GM20000 (cell line): ENCODE results near the gene PIAS3.
A peak's percentile ranks its signal among the peaks of the same experiment; 100 is the strongest.

ENCODE experiments used
- DNase-seq: peaks from one replicate; pipeline ENCODE4 v3.0.0; 2012; ENCODE audit warnings: low spot score
- TF ChIP-seq, protein P1 (sequence below): IDR thresholded peaks from 2 replicates; pipeline ENCODE4 v1.5.1; 2012; ENCODE audit warnings: mild to moderate bottlenecking, control low read depth; ENCODE audit errors: extremely low read depth, missing control alignments

The PIAS3 gene

DNA sequence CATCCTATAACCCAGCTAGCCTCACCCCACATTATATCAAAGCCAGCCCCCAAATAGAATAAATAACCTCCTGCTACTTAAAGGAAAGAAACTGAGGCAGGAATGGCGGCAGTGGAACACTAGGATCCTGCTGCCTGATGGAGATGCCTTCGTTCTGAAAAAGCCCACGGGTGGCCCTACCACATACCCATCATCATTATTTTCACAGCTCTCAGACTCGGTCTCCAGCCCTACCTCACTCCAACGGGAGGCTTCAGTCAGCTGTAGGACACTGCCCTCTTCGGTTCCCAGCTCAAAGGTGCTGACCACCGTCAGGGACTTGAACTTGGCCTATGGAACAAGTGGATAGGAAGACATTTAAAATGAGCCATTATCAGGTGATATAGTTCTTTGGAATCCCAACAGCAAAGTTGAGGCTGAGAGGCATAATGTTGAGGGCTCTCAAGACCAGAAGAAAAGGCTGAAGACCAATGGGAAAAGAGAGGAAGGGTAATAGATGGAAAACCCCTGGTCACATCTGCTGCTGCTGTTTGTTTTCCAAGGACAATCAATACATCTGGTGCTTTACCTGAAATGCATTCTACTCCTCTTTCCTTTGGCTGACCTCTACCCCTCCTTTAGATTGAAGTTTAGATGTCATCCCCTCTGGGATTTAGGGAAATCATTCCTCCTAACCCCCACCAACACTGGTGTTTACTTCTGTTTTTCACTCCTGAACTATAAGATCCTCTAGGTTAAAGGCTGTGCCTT, 34.6 kb upstream of the PIAS3 start:
- TF ChIP-seq, protein P1, sequence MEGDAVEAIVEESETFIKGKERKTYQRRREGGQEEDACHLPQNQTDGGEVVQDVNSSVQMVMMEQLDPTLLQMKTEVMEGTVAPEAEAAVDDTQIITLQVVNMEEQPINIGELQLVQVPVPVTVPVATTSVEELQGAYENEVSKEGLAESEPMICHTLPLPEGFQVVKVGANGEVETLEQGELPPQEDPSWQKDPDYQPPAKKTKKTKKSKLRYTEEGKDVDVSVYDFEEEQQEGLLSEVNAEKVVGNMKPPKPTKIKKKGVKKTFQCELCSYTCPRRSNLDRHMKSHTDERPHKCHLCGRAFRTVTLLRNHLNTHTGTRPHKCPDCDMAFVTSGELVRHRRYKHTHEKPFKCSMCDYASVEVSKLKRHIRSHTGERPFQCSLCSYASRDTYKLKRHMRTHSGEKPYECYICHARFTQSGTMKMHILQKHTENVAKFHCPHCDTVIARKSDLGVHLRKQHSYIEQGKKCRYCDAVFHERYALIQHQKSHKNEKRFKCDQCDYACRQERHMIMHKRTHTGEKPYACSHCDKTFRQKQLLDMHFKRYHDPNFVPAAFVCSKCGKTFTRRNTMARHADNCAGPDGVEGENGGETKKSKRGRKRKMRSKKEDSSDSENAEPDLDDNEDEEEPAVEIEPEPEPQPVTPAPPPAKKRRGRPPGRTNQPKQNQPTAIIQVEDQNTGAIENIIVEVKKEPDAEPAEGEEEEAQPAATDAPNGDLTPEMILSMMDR = no peak

DNA sequence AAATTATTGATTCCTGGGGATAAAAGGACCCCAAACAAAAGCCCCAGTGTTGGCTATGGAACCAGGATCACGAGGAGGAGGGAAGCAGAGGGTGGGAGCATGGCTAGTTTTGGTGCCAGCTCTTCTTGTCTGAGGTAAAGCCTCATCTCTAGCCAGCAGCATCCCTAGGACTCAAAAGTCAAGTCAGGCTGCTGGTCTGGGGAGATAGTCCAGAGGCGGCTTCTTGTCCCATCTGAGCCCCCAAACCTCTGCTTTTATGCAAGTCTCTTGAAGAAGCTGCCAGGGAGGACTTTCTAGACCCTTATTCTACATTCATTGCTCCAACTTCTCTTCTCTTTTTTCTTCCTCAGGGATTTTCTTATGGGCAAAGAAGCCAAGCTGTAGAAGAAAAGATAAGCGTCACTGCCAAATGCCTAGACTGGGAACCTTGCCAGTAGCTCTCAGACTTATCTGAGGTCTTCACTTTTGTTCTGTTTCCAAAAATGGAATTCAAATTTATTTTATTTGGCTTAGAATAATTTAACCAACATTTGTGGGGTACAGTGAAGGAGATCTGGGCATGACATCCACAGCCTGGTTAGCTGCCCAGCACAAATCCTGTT, 33.7 kb upstream of the PIAS3 start:
- DNase-seq = no peak

More for the DNA sequence above, 34.6 kb upstream of the PIAS3 start:
- no peak for DNase-seq

DNA sequence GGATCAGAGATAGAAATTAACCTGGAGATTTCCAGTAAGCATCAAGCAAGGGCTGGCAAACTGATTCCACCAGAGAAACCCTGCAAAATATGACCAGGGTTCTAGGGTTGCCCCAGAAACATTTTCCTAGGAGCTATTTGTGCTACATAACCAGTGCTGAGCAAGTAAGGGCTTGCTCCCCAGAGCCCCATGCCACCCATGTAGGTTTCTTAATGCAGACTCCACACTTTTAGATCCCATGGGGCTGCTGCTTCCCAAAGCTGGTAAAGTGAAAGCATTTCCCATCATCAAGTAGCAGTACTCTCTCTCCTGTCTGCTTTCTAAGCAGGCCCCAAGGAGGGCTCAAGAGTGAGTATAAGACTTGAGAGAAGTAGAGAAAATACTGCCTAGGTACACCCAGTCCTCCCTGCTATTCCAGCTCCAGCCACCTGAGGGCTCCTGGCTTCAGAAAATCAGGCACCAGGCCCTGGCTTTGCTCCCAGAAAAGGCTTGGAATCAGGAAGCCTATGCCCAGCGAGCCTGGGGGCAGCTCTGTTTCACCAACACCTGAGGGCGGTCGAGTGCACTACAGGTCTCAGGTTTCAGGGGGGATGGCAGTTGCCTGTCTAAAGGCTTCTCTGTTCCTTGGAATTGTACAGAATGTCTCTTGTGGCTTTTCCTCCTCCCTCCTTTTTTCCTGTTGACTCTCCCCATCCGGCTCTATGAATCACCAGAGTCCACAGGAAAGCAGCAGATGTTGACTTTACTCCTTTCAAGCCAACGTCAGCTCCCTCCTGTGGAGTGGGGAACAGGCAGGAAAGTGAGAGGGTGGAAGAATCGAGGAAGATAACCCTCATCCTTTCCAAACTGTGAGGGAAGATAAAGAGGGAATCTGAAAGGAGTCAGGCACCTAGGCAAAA, 33.0 kb upstream of the PIAS3 start:
- TF ChIP-seq, protein P1 = peak; percentile 62
- DNase-seq = peak; percentile 79

More for the DNA sequence above, 33.7 kb upstream of the PIAS3 start:
- TF ChIP-seq, protein P1 = no peak

DNA sequence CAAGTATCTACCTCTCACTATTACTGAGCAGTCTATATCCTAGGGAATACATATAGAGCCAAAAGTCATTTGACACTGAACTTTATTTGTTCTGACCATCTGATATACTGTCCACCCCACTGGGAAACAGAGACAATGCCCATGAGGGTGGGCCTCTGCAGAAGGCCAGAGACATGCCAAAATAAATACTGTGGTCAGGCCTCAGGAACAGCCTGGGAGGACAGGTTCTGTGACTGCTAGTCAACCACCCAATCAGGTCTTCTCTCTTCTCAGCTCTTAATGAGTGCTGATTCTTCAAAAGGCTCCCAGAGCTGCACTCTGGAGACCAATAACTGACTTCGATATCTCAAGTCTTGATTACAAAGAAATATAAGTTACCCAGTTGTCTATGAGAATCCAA, 32.3 kb upstream of the PIAS3 start:
- no peak for DNase-seq
- TF ChIP-seq, protein P1 = no peak

DNA sequence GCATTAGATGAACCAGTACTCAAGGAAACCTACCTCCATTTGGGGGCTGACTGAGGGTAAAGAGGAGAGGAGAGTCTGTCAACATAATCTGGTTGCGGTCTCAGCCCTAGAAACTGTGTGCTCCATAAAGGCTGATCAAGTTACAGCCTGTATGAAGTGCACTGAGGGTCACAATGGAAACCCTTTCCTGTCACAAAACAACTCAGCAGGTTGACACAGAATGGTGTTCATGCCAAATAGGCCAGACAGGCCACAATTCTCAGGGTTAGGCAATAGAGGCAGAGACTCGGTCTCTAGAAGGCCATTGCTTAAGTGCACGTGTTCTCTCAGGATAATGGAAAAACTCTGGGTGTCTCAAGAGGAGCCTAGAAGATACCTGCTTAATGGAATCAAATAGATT, 30.8 kb upstream of the PIAS3 start:
- no peak for DNase-seq
- TF ChIP-seq, protein P1 = no peak

DNA sequence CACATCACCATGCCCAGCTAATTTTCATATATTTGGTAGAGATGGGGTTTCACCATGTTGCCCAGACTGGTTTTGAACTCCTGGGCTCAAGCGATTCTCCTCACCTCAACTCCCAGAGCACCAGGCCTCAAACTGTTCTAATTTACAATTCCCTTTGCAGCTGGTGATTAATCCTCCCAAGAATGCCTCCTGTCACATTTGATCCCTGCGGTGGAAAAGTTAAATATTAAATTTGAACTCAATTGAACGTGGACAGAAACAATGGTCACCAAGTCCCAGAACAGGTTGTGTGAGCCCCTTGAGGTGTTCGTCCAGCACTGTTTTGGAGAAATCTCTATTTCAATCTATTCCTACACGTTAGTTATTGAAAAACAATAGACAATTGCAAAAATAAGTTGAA, 28.8 kb upstream of the PIAS3 start:
- no peak for DNase-seq
- TF ChIP-seq, protein P1 = no peak

DNA sequence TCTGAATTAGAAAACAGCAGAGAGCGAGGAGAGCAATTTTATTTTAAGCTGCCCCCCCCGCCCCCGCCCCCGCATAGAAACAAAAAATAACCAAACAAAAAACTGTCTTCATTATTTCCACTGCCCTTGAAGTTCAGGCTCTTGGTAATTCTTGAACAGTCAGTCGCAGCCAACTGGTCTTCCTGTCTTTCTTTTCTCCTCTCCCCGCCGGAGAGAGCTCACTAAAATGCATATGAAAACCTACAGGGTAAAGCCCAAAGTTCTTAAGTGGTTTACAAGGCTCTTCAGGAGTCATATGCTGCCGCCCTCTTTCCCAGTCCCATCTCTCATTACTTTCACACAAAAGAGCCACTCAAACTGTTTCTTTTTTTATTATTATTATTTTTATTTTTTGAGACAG, 27.9 kb upstream of the PIAS3 start:
- TF ChIP-seq, protein P1 = no peak
- no peak for DNase-seq
